ENCODE data around the gene GATD1.

GATD1 gene

DNA sequence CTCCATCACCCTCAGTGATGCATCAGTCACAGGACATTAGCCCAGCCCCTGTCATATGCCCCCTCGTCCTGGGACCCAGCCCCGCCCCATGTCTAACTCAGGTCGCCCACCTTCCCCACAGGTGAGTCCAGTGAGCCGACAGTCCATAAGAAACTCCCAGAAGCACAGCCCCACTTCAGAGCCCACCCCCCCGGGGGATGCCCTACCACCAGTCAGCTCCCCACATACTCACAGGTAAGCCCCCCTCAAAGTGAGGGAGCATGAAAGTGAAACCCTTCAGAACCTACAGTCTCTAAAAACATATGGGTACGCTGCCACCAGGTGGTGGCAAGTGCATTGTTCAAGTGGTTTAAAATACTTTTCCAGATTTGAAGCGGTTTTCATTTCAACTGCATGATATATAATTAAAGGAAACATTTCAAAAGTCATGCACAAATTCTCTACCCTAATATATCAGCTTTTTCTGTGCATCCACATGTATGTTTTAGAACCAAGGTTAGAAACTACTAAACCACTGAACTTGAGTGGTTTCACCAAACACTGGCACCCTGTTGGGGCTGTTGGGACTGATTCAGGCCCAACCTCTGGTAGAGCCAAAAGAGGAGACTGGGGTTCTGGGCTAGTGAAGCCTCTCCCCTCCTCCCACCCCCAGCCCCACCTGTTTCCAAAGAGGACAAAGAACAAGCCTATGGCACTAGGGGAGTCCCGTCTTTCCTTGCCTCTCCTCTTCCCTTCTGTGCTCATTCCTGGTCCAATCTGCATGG is 54.0 kb downstream of the GATD1 start:
- POLR2A ChIA-PET: no interaction called here
- CTCF ChIA-PET: interaction anchor here (0.6 to 2.0 kb wide), 3 partner anchors 17 to 228 kb away, joined by 3 to 7 read pairs (median 4); no protein-coding TSS in a partner anchor
- DNase-seq (ENCODE audit: extremely low spot score): no peak
- TF ChIP-seq TARDBP (IDR thresholded peaks at IDR 0.05): no peak
- TF ChIP-seq FOXK2 (IDR thresholded peaks at IDR 0.05): no peak
- TF ChIP-seq L3MBTL2 (conservative IDR thresholded peaks at IDR 0.05): no peak
- TF ChIP-seq, protein P1, sequence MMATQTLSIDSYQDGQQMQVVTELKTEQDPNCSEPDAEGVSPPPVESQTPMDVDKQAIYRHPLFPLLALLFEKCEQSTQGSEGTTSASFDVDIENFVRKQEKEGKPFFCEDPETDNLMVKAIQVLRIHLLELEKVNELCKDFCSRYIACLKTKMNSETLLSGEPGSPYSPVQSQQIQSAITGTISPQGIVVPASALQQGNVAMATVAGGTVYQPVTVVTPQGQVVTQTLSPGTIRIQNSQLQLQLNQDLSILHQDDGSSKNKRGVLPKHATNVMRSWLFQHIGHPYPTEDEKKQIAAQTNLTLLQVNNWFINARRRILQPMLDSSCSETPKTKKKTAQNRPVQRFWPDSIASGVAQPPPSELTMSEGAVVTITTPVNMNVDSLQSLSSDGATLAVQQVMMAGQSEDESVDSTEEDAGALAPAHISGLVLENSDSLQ (IDR thresholded peaks at IDR 0.05): no peak
- no peak for TF ChIP-seq ZNF384 (IDR thresholded peaks at IDR 0.05)
- no peak for TF ChIP-seq ELF4 (IDR thresholded peaks at IDR 0.05)
- no peak for TF ChIP-seq FOXM1 (IDR thresholded peaks at IDR 0.05; ENCODE audit: borderline replicate concordance)
- TF ChIP-seq CTBP1 (IDR thresholded peaks at IDR 0.05; ENCODE audit: borderline replicate concordance): no peak
- no peak for TF ChIP-seq BHLHE40 (IDR thresholded peaks at IDR 0.05; ENCODE audit: borderline replicate concordance)
- no peak for TF ChIP-seq SUZ12 (IDR thresholded peaks at IDR 0.05)
- no peak for TF ChIP-seq HDGF (IDR thresholded peaks at IDR 0.05; ENCODE audit: borderline replicate concordance)
- no peak for TF ChIP-seq LEF1 (IDR thresholded peaks at IDR 0.05; ENCODE audit: borderline replicate concordance)
- TF ChIP-seq SP1 (IDR thresholded peaks at IDR 0.05): no peak
- no peak for TF ChIP-seq FOXA1 (IDR thresholded peaks at IDR 0.05)
- no peak for TF ChIP-seq NFRKB (IDR thresholded peaks at IDR 0.05)
- TF ChIP-seq ARNT (IDR thresholded peaks at IDR 0.05): no peak

DNA sequence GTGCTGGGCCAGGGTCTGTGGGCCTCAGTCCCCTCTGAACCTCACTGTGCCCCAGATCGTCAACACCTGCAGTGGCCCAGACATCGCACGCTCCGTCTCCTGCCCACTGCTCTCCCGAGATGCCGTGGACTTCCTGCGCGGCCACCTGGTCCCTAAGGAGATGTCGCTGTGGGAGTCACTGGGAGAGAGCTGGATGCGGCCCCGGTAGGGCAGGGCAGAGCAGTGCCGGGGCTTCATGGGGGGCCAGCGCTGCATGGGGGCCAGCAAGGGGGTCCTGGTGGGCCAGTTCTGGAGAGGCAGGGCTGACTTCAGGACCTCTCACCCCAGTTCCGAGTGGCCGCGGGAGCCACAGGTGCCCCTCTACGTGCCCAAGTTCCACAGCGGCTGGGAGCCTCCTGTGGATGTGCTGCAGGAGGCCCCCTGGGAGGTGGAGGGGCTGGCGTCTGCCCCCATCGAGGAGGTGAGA is 54.9 kb downstream of the GATD1 start:
- ChIA-PET CTCF (interaction anchor here (0.6 to 2.0 kb wide), 2 partner anchors 18 to 67 kb away, joined by 4 to 7 read pairs; no protein-coding TSS in a partner anchor), POLR2A (no interaction called here)
- no peak for DNase-seq (ENCODE audit: extremely low spot score)
- TF ChIP-seq CTBP1 (IDR thresholded peaks at IDR 0.05; ENCODE audit: borderline replicate concordance): no peak
- no peak for TF ChIP-seq TARDBP (IDR thresholded peaks at IDR 0.05)
- TF ChIP-seq BHLHE40 (IDR thresholded peaks at IDR 0.05; ENCODE audit: borderline replicate concordance): no peak
- TF ChIP-seq SUZ12 (IDR thresholded peaks at IDR 0.05): no peak
- no peak for TF ChIP-seq HDGF (IDR thresholded peaks at IDR 0.05; ENCODE audit: borderline replicate concordance)
- TF ChIP-seq ARNT (IDR thresholded peaks at IDR 0.05): no peak
- TF ChIP-seq L3MBTL2 (conservative IDR thresholded peaks at IDR 0.05): no peak
- no peak for TF ChIP-seq FOXK2 (IDR thresholded peaks at IDR 0.05)
- TF ChIP-seq, protein P1 (IDR thresholded peaks at IDR 0.05): no peak
- TF ChIP-seq LEF1 (IDR thresholded peaks at IDR 0.05; ENCODE audit: borderline replicate concordance): no peak
- TF ChIP-seq NFRKB (IDR thresholded peaks at IDR 0.05): no peak
- no peak for TF ChIP-seq ZNF384 (IDR thresholded peaks at IDR 0.05)
- no peak for TF ChIP-seq SP1 (IDR thresholded peaks at IDR 0.05)
- TF ChIP-seq FOXA1 (IDR thresholded peaks at IDR 0.05): no peak
- TF ChIP-seq ELF4 (IDR thresholded peaks at IDR 0.05): no peak
- no peak for TF ChIP-seq FOXM1 (IDR thresholded peaks at IDR 0.05; ENCODE audit: borderline replicate concordance)

DNA sequence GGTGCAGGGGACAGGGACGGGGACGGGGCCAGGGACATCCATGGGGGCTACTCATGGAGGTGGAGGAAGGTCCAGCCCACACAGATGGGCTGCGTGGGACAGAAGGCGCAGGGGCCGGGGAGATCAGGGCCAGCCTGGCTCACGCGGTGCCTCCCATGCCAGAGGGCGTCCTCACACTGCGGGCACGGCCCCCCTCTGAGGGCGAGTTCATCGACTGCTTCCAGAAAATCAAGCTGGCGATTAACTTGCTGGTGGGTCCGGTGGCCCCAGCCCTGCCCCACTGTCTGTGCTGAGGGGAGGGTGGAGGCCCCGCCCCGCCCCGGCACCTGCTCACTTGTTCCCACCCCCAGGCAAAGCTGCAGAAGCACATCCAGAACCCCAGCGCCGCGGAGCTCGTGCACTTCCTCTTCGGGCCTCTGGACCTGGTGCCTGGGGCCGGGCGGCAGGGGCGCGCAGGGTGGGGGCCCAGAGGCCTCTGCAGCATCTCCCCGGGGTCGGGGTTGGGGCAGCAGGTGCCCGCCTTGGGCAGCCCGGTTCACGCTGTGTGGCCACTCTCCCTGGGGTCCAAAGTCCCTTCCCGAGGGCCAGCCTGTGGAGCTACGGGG is 55.4 kb downstream of the GATD1 start:
- DNase-seq (ENCODE audit: extremely low spot score): no peak
- CTCF ChIA-PET: no interaction called here
- POLR2A ChIA-PET: no interaction called here
- TF ChIP-seq ARNT (IDR thresholded peaks at IDR 0.05) (no peak), CTBP1 (IDR thresholded peaks at IDR 0.05; ENCODE audit: borderline replicate concordance) (no peak), ZNF384 (IDR thresholded peaks at IDR 0.05) (no peak), FOXM1 (IDR thresholded peaks at IDR 0.05; ENCODE audit: borderline replicate concordance) (no peak), SP1 (IDR thresholded peaks at IDR 0.05) (no peak), L3MBTL2 (conservative IDR thresholded peaks at IDR 0.05) (no peak), FOXK2 (IDR thresholded peaks at IDR 0.05) (no peak), NFRKB (IDR thresholded peaks at IDR 0.05) (no peak), SUZ12 (IDR thresholded peaks at IDR 0.05) (no peak), FOXA1 (IDR thresholded peaks at IDR 0.05) (no peak), ELF4 (IDR thresholded peaks at IDR 0.05) (no peak), BHLHE40 (IDR thresholded peaks at IDR 0.05; ENCODE audit: borderline replicate concordance) (no peak), LEF1 (IDR thresholded peaks at IDR 0.05; ENCODE audit: borderline replicate concordance) (no peak), HDGF (IDR thresholded peaks at IDR 0.05; ENCODE audit: borderline replicate concordance) (no peak), TARDBP (IDR thresholded peaks at IDR 0.05) (no peak)
- TF ChIP-seq, protein P1 (IDR thresholded peaks at IDR 0.05): no peak

DNA sequence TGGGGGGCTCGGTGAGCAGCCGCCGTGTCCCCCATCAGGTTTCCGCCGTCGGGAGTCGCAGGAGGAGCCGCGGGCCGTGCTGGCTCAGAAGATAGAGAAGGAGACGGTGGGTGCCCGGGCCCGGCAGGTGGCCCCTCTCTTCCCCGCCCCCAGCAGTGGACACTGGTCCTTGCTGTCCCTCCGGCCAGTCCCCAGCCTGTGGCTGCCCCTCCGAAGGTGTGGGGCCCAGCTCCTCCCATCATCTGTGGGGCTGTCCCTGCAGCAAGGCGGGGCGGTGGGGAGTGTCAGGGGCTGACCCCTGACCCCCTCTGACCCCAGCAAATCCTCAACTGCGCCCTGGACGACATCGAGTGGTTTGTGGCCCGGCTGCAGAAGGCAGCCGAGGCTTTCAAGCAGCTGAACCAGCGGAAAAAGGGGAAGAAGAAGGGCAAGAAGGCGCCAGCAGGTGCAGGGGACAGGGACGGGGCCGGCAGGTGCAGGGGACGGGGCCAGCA is 56.0 kb downstream of the GATD1 start:
- DNase-seq (ENCODE audit: extremely low spot score): no peak
- ChIA-PET CTCF (no interaction called here), POLR2A (no interaction called here)
- TF ChIP-seq FOXA1 (IDR thresholded peaks at IDR 0.05): no peak
- TF ChIP-seq ELF4 (IDR thresholded peaks at IDR 0.05): no peak
- TF ChIP-seq ZNF384 (IDR thresholded peaks at IDR 0.05): no peak

DNA sequence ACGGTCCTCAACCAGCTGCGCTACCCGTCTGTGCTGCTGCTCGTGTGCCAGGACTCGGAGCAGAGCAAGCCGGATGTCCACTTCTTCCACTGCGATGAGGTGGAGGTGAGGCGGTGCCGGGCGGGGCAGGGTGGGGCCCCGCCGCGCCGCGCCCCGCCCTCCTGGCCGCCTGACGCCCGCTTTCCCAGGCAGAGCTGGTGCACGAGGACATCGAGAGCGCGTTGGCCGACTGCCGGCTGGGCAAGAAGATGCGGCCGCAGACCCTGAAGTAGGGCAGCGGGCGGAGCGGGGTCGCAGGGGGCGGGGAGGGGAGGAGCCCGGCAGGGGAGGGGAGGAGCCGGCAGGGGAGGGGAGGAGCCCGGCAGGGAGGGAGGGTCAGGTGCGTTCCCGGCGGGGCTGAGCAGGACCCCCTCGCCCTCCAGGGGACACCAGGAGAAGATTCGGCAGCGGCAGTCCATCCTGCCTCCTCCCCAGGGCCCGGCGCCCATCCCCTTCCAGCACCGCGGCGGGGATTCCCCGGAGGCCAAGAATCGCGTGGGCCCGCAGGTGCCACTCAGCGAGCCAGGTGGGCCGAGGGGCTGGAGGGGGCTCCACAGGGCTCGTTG is 56.5 kb downstream of the GATD1 start:
- TF ChIP-seq ELF4 (IDR thresholded peaks at IDR 0.05) (no peak), TARDBP (IDR thresholded peaks at IDR 0.05) (no peak), FOXA1 (IDR thresholded peaks at IDR 0.05) (no peak), NFRKB (IDR thresholded peaks at IDR 0.05) (no peak), LEF1 (IDR thresholded peaks at IDR 0.05; ENCODE audit: borderline replicate concordance) (no peak), SP1 (IDR thresholded peaks at IDR 0.05) (no peak), ARNT (IDR thresholded peaks at IDR 0.05) (no peak), HDGF (IDR thresholded peaks at IDR 0.05; ENCODE audit: borderline replicate concordance) (no peak), L3MBTL2 (conservative IDR thresholded peaks at IDR 0.05) (no peak)
- POLR2A ChIA-PET: no interaction called here
- CTCF ChIA-PET: no interaction called here
- DNase-seq (ENCODE audit: extremely low spot score): no peak
